ENCODE data around the gene APC2.

DNA sequence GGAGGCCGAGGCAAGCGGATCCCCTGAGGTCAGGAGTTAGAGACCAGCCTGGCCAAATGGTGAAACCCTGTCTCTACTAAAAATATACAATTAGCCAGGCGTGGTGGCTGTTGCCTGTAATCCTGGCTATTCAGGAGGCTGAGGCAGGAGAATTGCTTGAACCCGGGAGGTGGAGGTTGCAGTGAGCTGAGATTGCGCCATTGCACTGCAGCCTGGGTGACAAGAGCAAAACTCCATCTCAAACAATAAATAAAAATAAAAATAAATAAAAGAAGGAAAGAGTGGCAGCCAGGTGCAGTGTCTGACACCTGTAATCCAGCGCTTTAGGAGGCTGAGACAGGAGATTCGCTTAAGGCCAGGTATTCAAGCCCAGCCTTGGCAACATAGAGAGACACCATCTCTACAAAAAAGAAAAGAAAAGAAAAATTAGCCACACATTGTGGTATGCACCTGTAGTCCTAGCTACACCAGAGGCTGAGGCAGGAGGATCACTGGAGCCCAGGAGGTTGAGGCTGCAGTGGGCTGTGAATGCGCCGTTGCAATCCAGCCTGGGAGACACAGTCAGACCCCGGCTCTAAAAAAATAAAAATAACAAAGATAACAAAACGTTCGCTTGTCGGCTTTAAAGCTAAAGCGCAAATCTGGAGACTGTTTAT is 52.6 kb downstream of the APC2 start:
- TF ChIP-seq, protein P1, sequence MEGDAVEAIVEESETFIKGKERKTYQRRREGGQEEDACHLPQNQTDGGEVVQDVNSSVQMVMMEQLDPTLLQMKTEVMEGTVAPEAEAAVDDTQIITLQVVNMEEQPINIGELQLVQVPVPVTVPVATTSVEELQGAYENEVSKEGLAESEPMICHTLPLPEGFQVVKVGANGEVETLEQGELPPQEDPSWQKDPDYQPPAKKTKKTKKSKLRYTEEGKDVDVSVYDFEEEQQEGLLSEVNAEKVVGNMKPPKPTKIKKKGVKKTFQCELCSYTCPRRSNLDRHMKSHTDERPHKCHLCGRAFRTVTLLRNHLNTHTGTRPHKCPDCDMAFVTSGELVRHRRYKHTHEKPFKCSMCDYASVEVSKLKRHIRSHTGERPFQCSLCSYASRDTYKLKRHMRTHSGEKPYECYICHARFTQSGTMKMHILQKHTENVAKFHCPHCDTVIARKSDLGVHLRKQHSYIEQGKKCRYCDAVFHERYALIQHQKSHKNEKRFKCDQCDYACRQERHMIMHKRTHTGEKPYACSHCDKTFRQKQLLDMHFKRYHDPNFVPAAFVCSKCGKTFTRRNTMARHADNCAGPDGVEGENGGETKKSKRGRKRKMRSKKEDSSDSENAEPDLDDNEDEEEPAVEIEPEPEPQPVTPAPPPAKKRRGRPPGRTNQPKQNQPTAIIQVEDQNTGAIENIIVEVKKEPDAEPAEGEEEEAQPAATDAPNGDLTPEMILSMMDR (conservative IDR thresholded peaks at IDR 0.05): no peak
- TF ChIP-seq EZH2 (IDR thresholded peaks at IDR 0.05; ENCODE audit: low read depth): no peak

Data from PC-9 (cell line).